Measurements from ENCODE around the gene PITX1.
"Not testable (repeated sequence)": the region's sequence is repeated elsewhere in the genome, so short reads cannot be mapped to it uniquely, and the experiment has no call there.

The PITX1 gene

GRCh38 chr5:135007305-135007704 is 26.7 kb downstream of the PITX1 start:
- no peak overlapping the region for H3K27ac ChIP-seq
- TF ChIP-seq CTCF (conservative IDR thresholded peaks at IDR 0.05) (no peak), ZFX (IDR thresholded peaks at IDR 0.05) (no peak)

GRCh38 chr5:135005076-135005475 is 29.0 kb downstream of the PITX1 start:
- H3K27ac ChIP-seq: no peak overlapping the region
- no peak for TF ChIP-seq CTCF (conservative IDR thresholded peaks at IDR 0.05)
- no peak for TF ChIP-seq ZFX (IDR thresholded peaks at IDR 0.05)

- no peak for TF ChIP-seq ZFX (IDR thresholded peaks at IDR 0.05)
- no peak overlapping the region for H3K27ac ChIP-seq
These were observed 29.7 kb downstream of the PITX1 start for GRCh38 chr5:135004376-135004775.

GRCh38 chr5:134998068-134998467 is 36.0 kb downstream of the PITX1 start:
- H3K27ac ChIP-seq: not testable (repeated sequence)

- TF ChIP-seq CTCF (conservative IDR thresholded peaks at IDR 0.05) (no peak), ZFX (IDR thresholded peaks at IDR 0.05) (no peak)
- H3K27ac ChIP-seq: no peak overlapping the region
These were observed 37.0 kb downstream of the PITX1 start for GRCh38 chr5:134997015-134997414.

- no peak for TF ChIP-seq ZFX (IDR thresholded peaks at IDR 0.05)
- no peak overlapping the region for H3K27ac ChIP-seq
These were observed 38.1 kb downstream of the PITX1 start for GRCh38 chr5:134995850-134996402.

GRCh38 chr5:134994560-134995156 is 39.4 kb downstream of the PITX1 start:
- no peak for TF ChIP-seq CTCF (conservative IDR thresholded peaks at IDR 0.05)
- TF ChIP-seq ZFX (IDR thresholded peaks at IDR 0.05): no peak
- H3K27ac ChIP-seq: no peak overlapping the region

- H3K27ac ChIP-seq: no peak overlapping the region
- TF ChIP-seq ZFX (IDR thresholded peaks at IDR 0.05) (no peak), CTCF (conservative IDR thresholded peaks at IDR 0.05) (no peak)
These were observed 40.9 kb downstream of the PITX1 start for GRCh38 chr5:134993161-134993560.

GRCh38 chr5:134992148-134992547 is 41.9 kb downstream of the PITX1 start:
- TF ChIP-seq ZFX (IDR thresholded peaks at IDR 0.05) (no peak), CTCF (conservative IDR thresholded peaks at IDR 0.05) (no peak)
- H3K27ac ChIP-seq: no peak overlapping the region

GRCh38 chr5:134990183-134990582 is 43.8 kb downstream of the PITX1 start:
- H3K27ac ChIP-seq: not testable (repeated sequence)
